HEK293 (cell line): ENCODE measurements around the gene NDE1.

Experiments used
- CTCF ChIA-PET: fragments of 350-600 bp; formaldehyde crosslinking; extraction: SDS; loops from one replicate; lab custom pipeline; 2021; ENCODE audit warnings: antibody characterized with exemption; lab: Yijun Ruan, JAX
- POLR2A ChIA-PET: fragments of 300-600 bp; formaldehyde crosslinking; extraction: SDS; loops from one replicate; lab custom pipeline; 2020; ENCODE audit warnings: antibody characterized with exemption, inconsistent platforms; lab: Yijun Ruan, JAX
- H3K27ac ChIP-seq: fragments of 200-500 bp; sonication (Bioruptor generic); 2 replicates; pipeline ENCODE4 v1.5.1; 2014; ENCODE audit warnings: low read depth, low read length, control low read depth, inconsistent platforms; ENCODE audit errors: extremely low read depth
- H3K36me3 ChIP-seq, 2 experiments: fragments of 200-500 bp in 1 of 2; sonication (Bioruptor generic) in 1 of 2; 1 replicate in 1 of 2; 2 replicates in 1 of 2; pipeline ENCODE4 v1.5.1; 2014 to 2017; ENCODE audit warnings: inconsistent platforms in 2 of 2, low read length in 2 of 2; ENCODE audit not compliant: control insufficient read depth in 2 of 2, insufficient read depth in 1 of 2
- H3K4me1 ChIP-seq: fragments of 200-500 bp; sonication (Bioruptor generic); 2 replicates; pipeline ENCODE4 v1.5.1; 2014; ENCODE audit warnings: mild to moderate bottlenecking, low read length, inconsistent platforms; ENCODE audit not compliant: control insufficient read depth, insufficient read depth
- H3K4me3 ChIP-seq: 2 replicates; pipeline ENCODE4 v1.5.1; 2011; ENCODE audit warnings: low read depth, mild to moderate bottlenecking, control low read depth, low read length, moderate library complexity
- H3K9me3 ChIP-seq: fragments of 200-500 bp; sonication (Bioruptor generic); 2 replicates; pipeline ENCODE4 v1.5.1; 2014; ENCODE audit warnings: low read depth, low read length, inconsistent platforms; ENCODE audit not compliant: control insufficient read depth, insufficient read depth
- GLIS2 ChIP-seq: fragments of 450-650 bp; formaldehyde crosslinking; IDR thresholded peaks from 2 replicates; pipeline ENCODE4 v1.5.1; 2016; ENCODE audit warnings: missing biosample characterization, missing genetic modification characterization
- INSM2 ChIP-seq: fragments of 450-650 bp; formaldehyde crosslinking; IDR thresholded peaks from 2 replicates; pipeline ENCODE4 v1.5.1; 2016; ENCODE audit warnings: missing biosample characterization, missing genetic modification characterization
- KLF9 ChIP-seq: fragments of 450-650 bp; formaldehyde crosslinking; IDR thresholded peaks from 2 replicates; pipeline ENCODE4 v1.5.1; 2016; ENCODE audit warnings: missing biosample characterization, missing genetic modification characterization, low read depth
- SP7 ChIP-seq: fragments of 450-650 bp; formaldehyde crosslinking; IDR thresholded peaks from 2 replicates; pipeline ENCODE4 v1.5.1; 2016; ENCODE audit warnings: missing biosample characterization, missing genetic modification characterization
- ZBTB21 ChIP-seq: fragments of 450-650 bp; formaldehyde crosslinking; IDR thresholded peaks from 2 replicates; pipeline ENCODE4 v1.5.1; 2017; ENCODE audit warnings: missing biosample characterization, missing genetic modification characterization
- ZNF121 ChIP-seq: fragments of 450-650 bp; formaldehyde crosslinking; IDR thresholded peaks from 2 replicates; pipeline ENCODE4 v1.5.1; 2016; ENCODE audit warnings: missing biosample characterization, missing genetic modification characterization
- ZNF324 ChIP-seq: fragments of 450-650 bp; formaldehyde crosslinking; IDR thresholded peaks from 2 replicates; pipeline ENCODE4 v1.5.1; 2016; ENCODE audit warnings: missing biosample characterization, missing genetic modification characterization
- ZNF362 ChIP-seq: fragments of 450-650 bp; formaldehyde crosslinking; IDR thresholded peaks from 2 replicates; pipeline ENCODE4 v1.5.1; 2016; ENCODE audit warnings: missing biosample characterization, missing genetic modification characterization
- ZNF366 ChIP-seq: fragments of 450-650 bp; formaldehyde crosslinking; conservative IDR thresholded peaks from 2 replicates; pipeline ENCODE4 v1.5.1; 2016; ENCODE audit warnings: missing biosample characterization, missing genetic modification characterization
- ZNF48 ChIP-seq: fragments of 450-650 bp; formaldehyde crosslinking; IDR thresholded peaks from 2 replicates; pipeline ENCODE4 v1.5.1; 2016; ENCODE audit warnings: missing biosample characterization, missing genetic modification characterization
- ZNF560 ChIP-seq: fragments of 450-650 bp; formaldehyde crosslinking; IDR thresholded peaks from 2 replicates; pipeline ENCODE4 v1.5.1; 2017; ENCODE audit warnings: missing biosample characterization, missing genetic modification characterization, borderline replicate concordance
- ZNF585B ChIP-seq: fragments of 450-650 bp; formaldehyde crosslinking; IDR thresholded peaks from 2 replicates; pipeline ENCODE4 v1.5.1; 2016; ENCODE audit warnings: missing biosample characterization, missing genetic modification characterization
- ZNF629 ChIP-seq: fragments of 450-650 bp; formaldehyde crosslinking; IDR thresholded peaks from 2 replicates; pipeline ENCODE4 v1.5.1; 2017; ENCODE audit warnings: missing biosample characterization, missing genetic modification characterization
- ZNF639 ChIP-seq: fragments of 450-650 bp; formaldehyde crosslinking; IDR thresholded peaks from 2 replicates; pipeline ENCODE4 v1.5.1; 2016; ENCODE audit warnings: missing biosample characterization, missing genetic modification characterization
- ZNF692 ChIP-seq: fragments of 450-650 bp; formaldehyde crosslinking; IDR thresholded peaks from 2 replicates; pipeline ENCODE4 v1.5.1; 2016; ENCODE audit warnings: missing biosample characterization, missing genetic modification characterization
- TF ChIP-seq, protein P1 (sequence below): fragments of 450-650 bp; formaldehyde crosslinking; IDR thresholded peaks from 2 replicates; pipeline ENCODE4 v1.5.1; 2016; ENCODE audit warnings: missing biosample characterization, missing genetic modification characterization, low read depth
- TF ChIP-seq, protein P2 (sequence below): fragments of 450-650 bp; formaldehyde crosslinking; IDR thresholded peaks from 2 replicates; pipeline ENCODE4 v1.5.1; 2016; ENCODE audit warnings: missing biosample characterization, missing genetic modification characterization

NDE1 gene

GRCh38 chr16:15607700-15608396 lies 42.2 kb upstream of the NDE1 start (continued):
- TF ChIP-seq ZNF324 (0 out of 2 replicates have a peak, but pooled peaks have one; percentile 35), ZBTB21 (tag by site-specific recombination) (peak; percentile 91), ZNF629 (tag by site-specific recombination) (peak; percentile 98), ZNF121 (no peak), ZNF585B (tag by site-specific recombination) (no peak)

DNA sequence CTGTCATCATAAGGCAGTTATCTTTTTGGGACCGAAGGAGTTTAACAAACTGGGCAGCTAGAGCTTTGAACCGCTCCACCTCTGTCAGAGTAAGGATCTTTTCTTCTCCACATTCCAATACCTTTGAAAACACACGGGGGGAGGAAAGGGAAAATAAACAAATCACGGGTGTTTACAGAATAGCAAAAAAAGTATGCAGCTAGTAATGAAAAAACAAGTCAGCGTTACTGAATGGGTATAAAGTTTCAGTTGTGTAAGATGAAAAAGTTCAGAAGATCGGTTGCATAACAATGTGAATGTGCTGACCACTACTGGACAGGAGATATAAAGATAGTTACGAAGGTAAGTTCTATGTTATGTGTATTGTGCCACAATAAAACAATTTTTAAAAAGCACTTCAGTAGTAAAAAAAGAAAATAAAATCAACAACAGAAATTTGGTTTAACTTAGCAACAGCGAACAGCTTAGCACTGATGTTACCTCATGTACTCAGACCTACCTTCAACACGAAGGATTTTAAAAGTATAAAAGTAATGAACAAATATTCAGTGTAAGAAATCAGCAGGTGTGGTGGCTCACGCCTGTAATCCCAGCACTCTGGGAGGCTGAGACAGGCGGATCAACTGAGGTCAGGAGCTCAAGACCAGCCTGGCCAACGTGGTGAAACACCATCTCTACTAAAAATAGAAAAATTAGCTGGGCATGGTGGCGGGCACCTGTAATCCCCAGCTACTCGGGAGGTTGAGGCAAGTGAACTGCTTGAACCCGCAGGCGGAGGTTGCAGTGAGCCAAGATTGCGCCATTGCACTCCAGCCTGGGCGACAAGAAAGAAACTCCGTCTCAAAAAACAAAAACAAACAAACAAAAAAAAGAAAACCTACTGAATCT lies 41.4 kb upstream of the NDE1 start:
- ChIA-PET POLR2A (interaction anchor here (0.6 kb wide), 1 partner anchor 34 kb away, joined by 6 read pairs; the partner anchor contains the start of gene MARF1), CTCF (no interaction called here)
- TF ChIP-seq ZNF362 (tag by site-specific recombination) (0 out of 2 replicates have a peak, but pooled peaks have one; percentile 0), ZNF366 (tag by site-specific recombination) (0 out of 2 replicates have a peak, but pooled peaks have one; percentile 24), INSM2 (tag by site-specific recombination) (no peak)
- no peak overlapping the region for H3K27ac ChIP-seq
- H3K9me3 ChIP-seq, result no peaks in the 10 kb centered on the region
- no peaks in the 10 kb centered on the region for H3K4me1 ChIP-seq
- no peak overlapping the region for H3K4me3 ChIP-seq
- peaks cover 16 to 88% of the 10 kb centered on the region in 2 experiments for H3K36me3 ChIP-seq

DNA sequence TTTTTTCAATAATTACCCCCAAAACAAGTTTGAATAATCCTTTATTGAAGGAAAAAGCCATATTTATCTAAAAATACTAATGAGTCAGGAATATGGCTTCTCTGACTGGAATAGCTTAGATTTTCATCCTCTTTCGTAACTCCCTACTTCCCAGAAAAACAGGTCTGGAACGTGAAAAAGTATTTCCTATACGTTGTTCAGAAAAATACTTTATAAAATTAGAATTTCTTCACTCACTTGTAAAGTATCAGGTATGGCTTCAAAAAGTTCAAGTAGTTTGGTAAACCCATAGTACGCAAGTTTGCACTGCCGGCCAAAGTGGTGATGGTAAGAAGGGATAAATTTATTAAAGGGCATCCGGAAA lies 40.8 kb upstream of the NDE1 start:
- Histone ChIP-seq H3K36me3 (peaks cover 16 to 86% of the 10 kb centered on the region in 2 experiments), H3K27ac (no peak overlapping the region), H3K4me3 (no peak overlapping the region), H3K4me1 (no peaks in the 10 kb centered on the region), H3K9me3 (no peaks in the 10 kb centered on the region)
- POLR2A ChIA-PET, result no interaction called here
- no peak for TF ChIP-seq SP7
- no peak for TF ChIP-seq GLIS2
- no peak for TF ChIP-seq ZNF560 (tag by site-specific recombination)
- TF ChIP-seq ZNF692 (tag by site-specific recombination), result no peak
- TF ChIP-seq, protein P1, sequence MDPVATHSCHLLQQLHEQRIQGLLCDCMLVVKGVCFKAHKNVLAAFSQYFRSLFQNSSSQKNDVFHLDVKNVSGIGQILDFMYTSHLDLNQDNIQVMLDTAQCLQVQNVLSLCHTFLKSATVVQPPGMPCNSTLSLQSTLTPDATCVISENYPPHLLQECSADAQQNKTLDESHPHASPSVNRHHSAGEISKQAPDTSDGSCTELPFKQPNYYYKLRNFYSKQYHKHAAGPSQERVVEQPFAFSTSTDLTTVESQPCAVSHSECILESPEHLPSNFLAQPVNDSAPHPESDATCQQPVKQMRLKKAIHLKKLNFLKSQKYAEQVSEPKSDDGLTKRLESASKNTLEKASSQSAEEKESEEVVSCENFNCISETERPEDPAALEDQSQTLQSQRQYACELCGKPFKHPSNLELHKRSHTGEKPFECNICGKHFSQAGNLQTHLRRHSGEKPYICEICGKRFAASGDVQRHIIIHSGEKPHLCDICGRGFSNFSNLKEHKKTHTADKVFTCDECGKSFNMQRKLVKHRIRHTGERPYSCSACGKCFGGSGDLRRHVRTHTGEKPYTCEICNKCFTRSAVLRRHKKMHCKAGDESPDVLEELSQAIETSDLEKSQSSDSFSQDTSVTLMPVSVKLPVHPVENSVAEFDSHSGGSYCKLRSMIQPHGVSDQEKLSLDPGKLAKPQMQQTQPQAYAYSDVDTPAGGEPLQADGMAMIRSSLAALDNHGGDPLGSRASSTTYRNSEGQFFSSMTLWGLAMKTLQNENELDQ (tag by site-specific recombination), result no peak
- no peak for TF ChIP-seq ZNF48
- TF ChIP-seq KLF9 (tag by site-specific recombination), result no peak
- no peak for TF ChIP-seq ZNF639
- TF ChIP-seq, protein P2, sequence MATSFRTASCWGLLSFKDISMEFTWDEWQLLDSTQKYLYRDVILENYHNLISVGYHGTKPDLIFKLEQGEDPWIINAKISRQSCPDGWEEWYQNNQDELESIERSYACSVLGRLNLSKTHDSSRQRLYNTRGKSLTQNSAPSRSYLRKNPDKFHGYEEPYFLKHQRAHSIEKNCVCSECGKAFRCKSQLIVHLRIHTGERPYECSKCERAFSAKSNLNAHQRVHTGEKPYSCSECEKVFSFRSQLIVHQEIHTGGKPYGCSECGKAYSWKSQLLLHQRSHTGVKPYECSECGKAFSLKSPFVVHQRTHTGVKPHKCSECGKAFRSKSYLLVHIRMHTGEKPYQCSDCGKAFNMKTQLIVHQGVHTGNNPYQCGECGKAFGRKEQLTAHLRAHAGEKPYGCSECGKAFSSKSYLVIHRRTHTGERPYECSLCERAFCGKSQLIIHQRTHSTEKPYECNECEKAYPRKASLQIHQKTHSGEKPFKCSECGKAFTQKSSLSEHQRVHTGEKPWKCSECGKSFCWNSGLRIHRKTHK (tag by site-specific recombination), result no peak
- CTCF ChIA-PET, result no interaction called here
